ENCODE measurements around the gene RUFY3.

GRCh38 chr4:70678383-70678999 is 43.3 kb upstream of the RUFY3 start:
- TF ChIP-seq EZH2 (IDR thresholded peaks at IDR 0.05) (no peak), EGR1 (IDR thresholded peaks at IDR 0.05; ENCODE audit: low read depth) (no peak), POLR2AphosphoS5 (IDR thresholded peaks at IDR 0.05; ENCODE audit: low read depth, low read length) (no peak), POLR2A (IDR thresholded peaks at IDR 0.05; ENCODE audit: borderline replicate concordance, extremely low read depth, insufficient read depth, insufficient read length) (no peak), ZFX (IDR thresholded peaks at IDR 0.05) (no peak), CTCF (IDR thresholded peaks at IDR 0.05 in 2 of 3, conservative IDR thresholded peaks at IDR 0.05 in 1 of 3; ENCODE audit: borderline replicate concordance in 1 of 3, insufficient read depth in 1 of 3, low read depth in 2 of 3, low read length in 2 of 3) (no peak), YY1 (IDR thresholded peaks at IDR 0.05; ENCODE audit: extremely low read depth, insufficient replicate concordance, low read depth, low read length) (no peak)

Data from HCT116 (cell line).